ENCODE measurements around the gene VAV3. TPM values are rescaled to one million over a fixed set of nuclear protein-coding genes. Genes with fewer than 3 reads are reported as not detected.

VAV3 gene
- total and polyA plus RNA-seq, 2 of the 13 experiments (the other 11 are each of a cell fraction or from before 2014, with no cell fraction given) = 15.9 to 29.8 TPM

DNA sequence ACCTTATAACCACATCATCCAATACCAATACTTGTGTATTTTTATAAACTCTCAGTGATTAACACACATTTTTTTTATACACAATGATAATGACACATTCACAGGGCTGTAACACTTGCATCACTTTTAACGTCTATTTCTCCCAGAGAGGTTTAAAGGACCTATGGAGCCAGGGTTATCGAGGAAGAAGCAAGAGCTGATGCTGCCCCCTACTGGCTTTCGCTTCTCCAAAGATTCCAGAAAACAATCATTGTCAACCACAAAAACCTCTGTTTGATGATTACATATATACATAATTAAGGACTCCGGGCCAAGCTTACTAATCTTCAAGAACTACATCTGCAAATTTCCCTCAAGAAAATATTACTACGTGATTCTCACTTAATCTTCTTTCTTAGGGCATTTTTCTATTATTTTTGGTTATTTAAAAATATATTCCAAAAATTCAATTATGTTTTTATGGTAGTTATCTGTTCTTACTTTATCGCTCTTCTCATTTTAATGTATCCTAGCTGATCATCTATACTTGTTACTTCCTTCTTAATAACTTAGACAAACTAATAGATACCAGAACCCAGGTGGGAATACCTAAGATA is 214.5 kb downstream of the VAV3 start (continued):
- TF ChIP-seq ZFY (CRISPR knock-in tag; IDR thresholded peaks at IDR 0.05) = no peak
- no peak for TF ChIP-seq NFYC (CRISPR knock-in tag; IDR thresholded peaks at IDR 0.05)

- Histone ChIP-seq H3K4me2 (ENCODE audit: low read depth, low read length) (no peak overlapping the region), H3K27ac (ENCODE audit: extremely low read length, insufficient read depth, low read length) (no peak overlapping the region), H3K79me2 (ENCODE audit: insufficient read depth, low read length) (no peaks in the 10 kb centered on the region), H3K9ac (ENCODE audit: insufficient read depth, low read depth, low read length) (no peak overlapping the region), H3K4me3 (replicated peaks in 1 of 3; ENCODE audit: insufficient read depth in 1 of 3, low read depth in 2 of 3, low read length in 3 of 3) (no peak overlapping the region), H3K27me3 (ENCODE audit: control insufficient read depth in 1 of 2, insufficient read depth in 2 of 2, low read length in 2 of 2) (no peaks in the 10 kb centered on the region), H3K36me3 (replicated peaks in 1 of 2; ENCODE audit: control insufficient read depth in 1 of 2, insufficient read depth in 2 of 2, low read length in 2 of 2) (no peaks in the 10 kb centered on the region), H2AFZ (ENCODE audit: low read length) (no peak overlapping the region), H3K9me3 (ENCODE audit: low read length) (no peaks in the 10 kb centered on the region), H3K4me1 (ENCODE audit: insufficient read depth, low read length) (no peaks in the 10 kb centered on the region), H4K20me1 (ENCODE audit: insufficient read depth, low read length) (no peaks in the 10 kb centered on the region)
- ChIA-PET POLR2A (no interaction called here), CTCF (ENCODE audit: low intra/inter-chr PET ratio, low total read pairs) (interaction anchor here (1.3 to 4.6 kb wide), 2 partner anchors 317 to 472 kb away, joined by 10 to 45 read pairs; no protein-coding TSS in a partner anchor)
- DNase-seq (ENCODE audit: low spot score) (peak; percentile 32), FAIRE-seq (no peak), ATAC-seq (peak; percentile 61)
- TF ChIP-seq, protein P1, sequence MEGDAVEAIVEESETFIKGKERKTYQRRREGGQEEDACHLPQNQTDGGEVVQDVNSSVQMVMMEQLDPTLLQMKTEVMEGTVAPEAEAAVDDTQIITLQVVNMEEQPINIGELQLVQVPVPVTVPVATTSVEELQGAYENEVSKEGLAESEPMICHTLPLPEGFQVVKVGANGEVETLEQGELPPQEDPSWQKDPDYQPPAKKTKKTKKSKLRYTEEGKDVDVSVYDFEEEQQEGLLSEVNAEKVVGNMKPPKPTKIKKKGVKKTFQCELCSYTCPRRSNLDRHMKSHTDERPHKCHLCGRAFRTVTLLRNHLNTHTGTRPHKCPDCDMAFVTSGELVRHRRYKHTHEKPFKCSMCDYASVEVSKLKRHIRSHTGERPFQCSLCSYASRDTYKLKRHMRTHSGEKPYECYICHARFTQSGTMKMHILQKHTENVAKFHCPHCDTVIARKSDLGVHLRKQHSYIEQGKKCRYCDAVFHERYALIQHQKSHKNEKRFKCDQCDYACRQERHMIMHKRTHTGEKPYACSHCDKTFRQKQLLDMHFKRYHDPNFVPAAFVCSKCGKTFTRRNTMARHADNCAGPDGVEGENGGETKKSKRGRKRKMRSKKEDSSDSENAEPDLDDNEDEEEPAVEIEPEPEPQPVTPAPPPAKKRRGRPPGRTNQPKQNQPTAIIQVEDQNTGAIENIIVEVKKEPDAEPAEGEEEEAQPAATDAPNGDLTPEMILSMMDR (CRISPR knock-in tag; IDR thresholded peaks at IDR 0.05) = peak; percentile 58
- TF ChIP-seq STAG1 (CRISPR knock-in tag; IDR thresholded peaks at IDR 0.05) (peak; percentile 63), SMC3 (IDR thresholded peaks at IDR 0.05; ENCODE audit: low read length) (peak; percentile 16; the same call in 1 of the 2 replicates), ZFP62 (CRISPR knock-in tag; IDR thresholded peaks at IDR 0.05) (no peak)
- in situ Hi-C loops (cut with HindIII; ENCODE audit: extremely low pct_ligation_motif_present, low pct_unique_long_range_greater_than_20kb) = loop anchor here (10.0 kb wide), 2 partner anchors 64 to 214 kb away; no protein-coding TSS in a partner anchor
- intact Hi-C loops (cut with micrococcal nuclease; ENCODE audit: unreplicated experiment) = loop anchor here (5.0 kb wide), 1 partner anchor 151 kb away; no protein-coding TSS in a partner anchor
- BruUV-seq (replicated peaks) = no TSS peak
- 5% methylated on average over 2 of the region's 2 CpGs for WGBS (ENCODE audit: low lambda C conversion rate)
Observed at GRCh38 chr1:107748531-107748930, 216.4 kb downstream of the VAV3 start.
